ACHN (cell line): ENCODE results near the gene PAQR8.

Experiments
- DNase-seq: peaks from one replicate; pipeline ENCODE4 v3.0.0-alpha.2; 2015
- in situ Hi-C: cut with HindIII; loops from 2 replicates; pipeline ENCODE4 v1.10.0; 2017; ENCODE audit warnings: low sequenced_read_pairs, low pct_ligation_motif_present, low pct_unique_long_range_greater_than_20kb

The PAQR8 gene

DNA sequence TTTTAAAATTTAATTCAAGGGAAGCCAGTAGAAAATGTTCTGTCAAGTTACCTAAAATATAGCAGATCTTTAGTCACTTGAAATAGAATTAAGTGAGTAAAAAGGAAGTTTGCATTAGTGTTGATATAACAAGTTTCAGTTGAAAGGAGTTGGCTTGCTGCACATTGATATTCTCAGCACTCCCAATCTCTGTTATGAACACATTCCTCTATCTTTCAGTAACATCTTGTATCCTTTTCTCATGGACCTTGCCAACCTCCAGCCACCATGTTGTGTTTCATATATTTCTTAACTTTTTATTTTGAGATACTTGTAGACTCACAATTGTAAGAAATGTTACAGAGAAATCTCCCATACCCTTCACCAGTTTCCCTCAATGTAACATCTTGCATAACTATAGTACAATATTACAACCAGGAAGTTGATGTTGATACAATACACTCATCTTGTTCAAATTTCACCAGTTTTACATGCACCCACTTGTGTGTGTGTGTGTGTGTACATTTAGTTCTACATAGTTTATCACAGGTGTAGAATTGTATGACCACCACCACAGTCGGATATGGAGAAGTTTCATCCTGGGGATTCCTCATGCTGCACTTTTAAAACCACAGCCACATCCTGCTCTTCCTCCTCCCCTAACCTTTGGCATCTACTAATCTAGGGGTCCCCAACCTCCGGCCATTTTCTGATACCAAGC, 20.2 kb upstream of the PAQR8 start:
- in situ Hi-C loops: no loop called here
- no peak for DNase-seq

DNA sequence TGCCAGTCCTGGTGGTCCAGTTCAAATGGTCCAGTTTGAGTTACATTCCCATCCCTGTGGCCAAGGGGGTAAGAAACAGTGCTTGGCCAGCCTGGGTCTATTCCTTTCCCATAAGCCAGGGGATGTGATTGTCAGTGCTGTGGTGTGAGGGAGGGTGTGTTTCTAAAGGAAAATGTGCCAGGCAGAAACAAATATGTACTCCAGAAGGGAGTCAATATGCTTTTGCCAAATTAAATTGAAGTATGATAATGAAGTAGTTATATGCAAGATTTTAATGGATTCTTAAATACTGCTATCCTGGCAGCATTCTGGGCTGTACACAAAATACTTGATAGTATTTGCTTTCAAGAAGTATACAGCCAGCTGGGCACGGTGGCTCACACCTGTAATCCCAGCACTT, 16.6 kb upstream of the PAQR8 start:
- in situ Hi-C loops: no loop called here
- DNase-seq: no peak

GRCh38 chr6:52346503-52346902, 15.4 kb upstream of the PAQR8 start:
- no peak for DNase-seq
- in situ Hi-C loops: no loop called here

DNA sequence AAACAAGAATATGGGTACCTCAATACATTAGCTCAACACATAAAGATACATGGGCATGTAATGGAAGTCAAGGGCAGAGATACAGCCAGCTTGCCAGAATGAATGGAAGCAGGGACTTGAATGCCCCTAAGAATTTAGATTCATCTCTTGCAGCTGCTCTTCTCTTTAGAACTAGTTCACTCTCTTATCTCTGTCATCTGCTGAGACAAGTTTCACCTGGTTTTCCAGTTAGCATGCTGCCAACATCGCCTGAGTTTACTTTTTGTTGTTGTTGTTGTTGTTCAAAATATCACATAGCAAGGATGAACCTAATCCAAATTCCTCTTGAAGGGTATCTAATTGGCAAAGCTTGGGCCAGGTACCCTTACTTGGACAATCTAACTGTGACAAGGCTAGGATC, 14.1 kb upstream of the PAQR8 start:
- in situ Hi-C loops: no loop called here
- no peak for DNase-seq

DNA sequence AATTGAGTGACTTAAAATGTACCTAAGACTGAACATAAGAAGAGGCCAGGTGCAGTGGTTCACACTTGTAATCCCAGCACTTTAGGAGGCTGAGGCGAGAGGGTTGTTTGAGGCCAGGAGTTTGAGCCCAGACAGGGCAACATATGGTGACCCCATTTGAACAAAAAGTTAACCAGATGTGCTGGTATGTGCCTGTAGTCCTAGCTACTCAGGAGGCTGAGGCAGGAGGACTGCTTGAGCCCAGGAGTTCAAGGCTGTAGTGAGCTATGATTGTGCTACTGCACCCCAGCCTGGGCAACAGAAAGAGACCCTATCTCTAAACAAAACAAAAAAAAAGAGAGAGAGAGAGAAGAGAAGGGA, 10.1 kb upstream of the PAQR8 start:
- DNase-seq: no peak
- in situ Hi-C loops: no loop called here

- DNase-seq: peak; percentile 95
- in situ Hi-C loops: no loop called here
Measured at GRCh38 chr6:52352239-52353018, 9.5 kb upstream of the PAQR8 start.

- DNase-seq: no peak
- in situ Hi-C loops: no loop called here
Measured at GRCh38 chr6:52356017-52356416, 5.9 kb upstream of the PAQR8 start.

DNA sequence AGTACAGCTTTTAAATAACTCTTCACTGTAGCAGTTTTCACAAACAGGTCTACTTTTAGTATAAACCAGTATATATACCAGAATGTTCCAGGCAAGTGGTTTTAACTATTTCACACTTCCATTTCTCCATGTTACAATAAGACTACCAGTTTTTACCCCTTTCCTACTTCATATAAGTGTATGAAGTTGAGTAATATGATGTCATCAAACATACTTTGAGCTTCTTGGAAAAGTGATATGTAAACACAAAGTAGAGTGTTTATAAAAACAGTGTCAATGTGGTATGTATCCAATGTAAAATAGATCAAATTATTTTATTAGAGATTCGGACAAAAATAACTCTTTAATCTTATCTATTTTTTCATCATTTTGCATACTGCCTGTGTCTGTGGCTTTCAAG, 2.5 kb upstream of the PAQR8 start:
- in situ Hi-C loops: no loop called here

GRCh38 chr6:52360028-52360427, 1.9 kb upstream of the PAQR8 start:
- in situ Hi-C loops: no loop called here
- no peak for DNase-seq

More for the DNA sequence above, 2.5 kb upstream of the PAQR8 start:
- no peak for DNase-seq

DNA sequence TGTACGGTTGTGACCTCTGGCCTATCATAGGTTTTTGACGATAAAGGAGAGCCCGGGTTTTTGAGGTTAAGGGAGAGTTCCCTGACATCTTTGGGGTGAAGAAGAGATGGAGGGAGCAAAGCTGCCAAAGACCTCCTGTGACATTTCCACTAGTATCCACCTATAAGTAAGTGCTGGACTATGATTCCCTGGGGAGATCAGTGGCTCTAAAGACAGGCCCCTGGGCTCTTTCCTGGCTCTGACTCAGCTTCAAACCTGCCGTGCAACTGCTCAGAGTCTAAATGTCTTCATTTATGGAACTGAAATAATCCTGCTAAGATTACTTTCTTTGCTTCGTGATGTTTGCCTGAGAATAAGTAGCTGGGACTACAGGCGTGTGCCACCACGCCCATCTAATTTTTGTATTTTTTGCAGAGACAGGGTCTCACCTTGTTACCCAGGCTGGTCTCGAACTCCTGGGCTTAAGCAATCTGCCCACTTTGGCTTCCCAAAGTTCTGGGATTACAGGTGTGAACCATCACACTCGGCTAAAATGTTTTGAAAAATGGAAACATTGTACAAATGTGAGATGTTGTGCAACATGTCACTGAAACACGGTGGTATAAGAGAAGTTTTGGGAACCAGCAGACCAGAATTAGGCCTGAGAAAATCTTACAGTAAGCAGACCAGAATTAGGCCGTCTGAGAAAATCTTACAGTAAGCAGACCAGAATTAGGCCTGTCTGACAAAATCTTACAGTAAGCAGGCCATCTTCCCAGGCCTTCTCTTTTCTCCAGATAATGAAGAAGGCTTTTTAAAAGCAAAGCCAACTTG, 1.1 kb upstream of the PAQR8 start:
- no peak for DNase-seq
- in situ Hi-C loops: no loop called here

- in situ Hi-C loops: no loop called here
Measured at GRCh38 chr6:52361414-52361944, 472 bp upstream of the PAQR8 start.

GRCh38 chr6:52362443-52363227, 684 bp downstream of the PAQR8 start:
- peak; percentile 15 for DNase-seq

More at GRCh38 chr6:52361414-52361944, 472 bp upstream of the PAQR8 start:
- DNase-seq: no peak

GRCh38 chr6:52363228-52363867, 1.4 kb downstream of the PAQR8 start:
- no peak for DNase-seq
- in situ Hi-C loops: no loop called here

More at GRCh38 chr6:52362443-52363227, 684 bp downstream of the PAQR8 start:
- in situ Hi-C loops: no loop called here

- DNase-seq: no peak
- in situ Hi-C loops: no loop called here
Measured at GRCh38 chr6:52364480-52365166, 2.7 kb downstream of the PAQR8 start.

DNA sequence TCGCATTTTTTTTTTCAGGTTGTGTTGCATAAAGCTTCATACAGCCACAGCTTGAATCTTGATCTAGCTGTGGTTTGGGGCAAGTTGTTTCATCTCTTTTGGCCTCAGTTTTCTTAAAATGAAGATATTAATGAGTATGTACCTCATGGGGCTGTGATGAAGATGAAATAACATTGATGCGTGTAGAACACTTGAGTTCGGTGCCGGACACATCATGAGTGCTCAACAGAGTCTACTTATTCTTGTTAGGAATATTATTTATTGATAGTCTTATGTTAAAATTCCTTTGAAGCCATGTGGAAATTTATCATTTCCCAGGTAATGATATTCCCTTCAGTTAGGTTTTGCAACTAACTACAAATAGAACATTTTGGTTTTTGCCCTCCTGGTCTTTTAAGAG, 3.4 kb downstream of the PAQR8 start:
- in situ Hi-C loops: no loop called here
- no peak for DNase-seq

DNA sequence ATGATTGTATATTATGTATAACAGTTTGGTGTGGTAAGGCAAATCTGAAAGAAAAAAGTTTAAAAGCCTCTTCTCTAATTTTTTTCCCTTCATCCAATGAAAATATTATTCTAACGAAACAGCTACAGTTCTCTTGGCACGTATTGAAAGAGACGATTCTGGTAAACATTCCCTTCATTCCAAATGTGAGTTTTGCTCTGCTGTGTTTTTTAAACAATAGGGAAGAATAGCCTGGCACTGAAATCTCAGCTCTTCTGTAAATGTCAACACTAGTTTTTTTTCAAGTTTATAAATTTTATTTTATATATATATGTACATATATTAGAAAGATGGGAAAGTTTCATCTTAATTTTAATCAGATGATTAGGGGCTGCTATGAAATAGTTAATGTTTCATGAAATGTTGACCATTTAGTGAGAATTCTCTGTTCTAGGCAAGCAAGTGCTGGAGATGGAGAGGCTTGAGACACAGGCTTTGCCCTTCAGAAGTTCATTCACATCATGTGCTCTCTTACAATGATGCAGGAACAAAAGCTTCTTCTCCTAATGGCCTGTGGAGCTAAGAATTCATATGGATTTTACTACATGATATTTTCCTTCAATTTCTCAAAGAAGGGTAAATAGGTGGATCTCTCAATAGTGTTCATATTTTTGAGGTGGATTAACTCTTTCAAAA, 4.1 kb downstream of the PAQR8 start:
- no peak for DNase-seq
- in situ Hi-C loops: no loop called here

DNA sequence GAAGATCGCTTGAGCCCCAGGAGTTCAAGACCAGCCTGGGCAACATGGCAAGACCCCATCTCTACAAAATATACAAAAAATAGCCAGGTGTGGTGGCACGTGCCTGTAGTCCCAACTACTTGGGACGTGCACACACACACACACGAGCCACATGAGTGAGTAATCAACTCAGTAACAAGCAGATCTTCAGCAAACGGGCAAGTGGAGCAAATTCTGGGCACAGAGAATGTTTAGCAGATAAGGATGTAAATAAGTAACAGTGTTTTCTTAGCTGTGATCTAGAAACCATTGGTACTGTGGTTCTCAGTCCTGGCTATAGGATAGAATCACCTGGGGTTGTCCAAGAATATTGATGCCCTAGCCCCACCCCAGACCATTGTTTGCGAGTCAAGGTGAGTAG, 6.1 kb downstream of the PAQR8 start:
- no peak for DNase-seq
- in situ Hi-C loops: no loop called here
